Measurements from ENCODE around the gene CRYBG1. TPM values are rescaled to one million over a fixed set of nuclear protein-coding genes. Genes with fewer than 3 reads are reported as not detected.

CRYBG1 gene
- total and polyA plus RNA-seq, 2 of the 13 experiments (the other 11 are each of a cell fraction or from before 2014, with no cell fraction given), result 10.1 to 21.9 TPM

GRCh38 chr6:106440546-106440945, 80.0 kb downstream of the CRYBG1 start:
- intact Hi-C loops (cut with micrococcal nuclease; ENCODE audit: unreplicated experiment) (no loop called here), in situ Hi-C loops (cut with HindIII; ENCODE audit: extremely low pct_ligation_motif_present, low pct_unique_long_range_greater_than_20kb) (loop anchor here (10.0 kb wide), 1 partner anchor 544 kb away; no protein-coding TSS in a partner anchor)
- Histone ChIP-seq H2AFZ (ENCODE audit: low read length) (no peak overlapping the region), H3K36me3 (replicated peaks in 1 of 2; ENCODE audit: control insufficient read depth in 1 of 2, insufficient read depth in 2 of 2, low read length in 2 of 2) (no peaks in the 10 kb centered on the region), H3K4me1 (ENCODE audit: insufficient read depth, low read length) (no peaks in the 10 kb centered on the region), H3K27ac (ENCODE audit: extremely low read length, insufficient read depth, low read length) (no peak overlapping the region), H3K4me2 (ENCODE audit: low read depth, low read length) (no peak overlapping the region), H3K79me2 (ENCODE audit: insufficient read depth, low read length) (no peaks in the 10 kb centered on the region), H3K4me3 (replicated peaks in 1 of 3; ENCODE audit: insufficient read depth in 1 of 3, low read depth in 2 of 3, low read length in 3 of 3) (no peak overlapping the region), H4K20me1 (ENCODE audit: insufficient read depth, low read length) (no peaks in the 10 kb centered on the region), H3K27me3 (ENCODE audit: control insufficient read depth in 1 of 2, insufficient read depth in 2 of 2, low read length in 2 of 2) (peaks cover 0 to 7% of the 10 kb centered on the region in 2 experiments; a peak in 2 of 5 replicates), H3K9ac (ENCODE audit: insufficient read depth, low read depth, low read length) (no peak overlapping the region), H3K9me3 (ENCODE audit: low read length) (no peaks in the 10 kb centered on the region)
- FAIRE-seq (no peak), ATAC-seq (no peak), DNase-seq (ENCODE audit: low spot score) (no peak)
- BruUV-seq (replicated peaks), result no TSS peak
- POLR2A ChIA-PET, result no interaction called here
- CTCF ChIA-PET (ENCODE audit: low intra/inter-chr PET ratio, low total read pairs), result no interaction called here
- 39% methylated on average over 2 of the region's 2 CpGs for WGBS (ENCODE audit: low lambda C conversion rate)
- TF ChIP-seq ZNF710 (CRISPR knock-in tag; IDR thresholded peaks at IDR 0.05; ENCODE audit: borderline replicate concordance), result no peak
- no peak for TF ChIP-seq NFYB (CRISPR knock-in tag; IDR thresholded peaks at IDR 0.05)
- no peak for TF ChIP-seq NFIC (IDR thresholded peaks at IDR 0.05; ENCODE audit: low read length)
- no peak for TF ChIP-seq AKNA (CRISPR knock-in tag; IDR thresholded peaks at IDR 0.05; ENCODE audit: borderline replicate concordance)
- no peak for TF ChIP-seq ZBTB40 (IDR thresholded peaks at IDR 0.05)
- TF ChIP-seq ZBTB40 (CRISPR knock-in tag; IDR thresholded peaks at IDR 0.05), result no peak
